Measurements from ENCODE around the gene ARRDC3.
"Not testable (repeated sequence)": the region's sequence is repeated elsewhere in the genome, so short reads cannot be mapped to it uniquely, and the experiment has no call there.

ARRDC3 gene

GRCh38 chr5:91383027-91383955 is at the start of gene ARRDC3:
ARRDC3 (minus strand) TSS chr5:91383317; CDS start chr5:91383092, 225 bp downstream.
- peak; percentile 85 for DNase-seq (ENCODE audit: low read depth)

- DNase-seq (ENCODE audit: low read depth): no peak
Measured at GRCh38 chr5:91430949-91431348, 47.8 kb upstream of the ARRDC3 start.

- no peak for DNase-seq (ENCODE audit: low read depth)
Measured at GRCh38 chr5:91424638-91425436, 41.7 kb upstream of the ARRDC3 start.

- no peak for DNase-seq (ENCODE audit: low read depth)
Measured at GRCh38 chr5:91423871-91424270, 40.8 kb upstream of the ARRDC3 start.

- no peak for DNase-seq (ENCODE audit: low read depth)
Measured at GRCh38 chr5:91420879-91421278, 37.8 kb upstream of the ARRDC3 start.

GRCh38 chr5:91419571-91420537 is 36.7 kb upstream of the ARRDC3 start:
- peak; percentile 43 for DNase-seq (ENCODE audit: low read depth)

- no peak for DNase-seq (ENCODE audit: low read depth)
Measured at GRCh38 chr5:91419136-91419535, 36.0 kb upstream of the ARRDC3 start.

- no peak for DNase-seq (ENCODE audit: low read depth)
Measured at GRCh38 chr5:91418158-91418557, 35.0 kb upstream of the ARRDC3 start.

- DNase-seq (ENCODE audit: low read depth): no peak
Measured at GRCh38 chr5:91417219-91417618, 34.1 kb upstream of the ARRDC3 start.

- no peak for DNase-seq (ENCODE audit: low read depth)
Measured at GRCh38 chr5:91416491-91416890, 33.4 kb upstream of the ARRDC3 start.

- DNase-seq (ENCODE audit: low read depth): no peak
Measured at GRCh38 chr5:91409304-91409703, 26.2 kb upstream of the ARRDC3 start.

- DNase-seq (ENCODE audit: low read depth): no peak
Measured at GRCh38 chr5:91408710-91409109, 25.6 kb upstream of the ARRDC3 start.

- DNase-seq (ENCODE audit: low read depth): no peak
Measured at GRCh38 chr5:91407204-91407603, 24.1 kb upstream of the ARRDC3 start.

- no peak for DNase-seq (ENCODE audit: low read depth)
Measured at GRCh38 chr5:91403438-91403837, 20.3 kb upstream of the ARRDC3 start.

GRCh38 chr5:91401175-91401574 is 18.1 kb upstream of the ARRDC3 start:
- no peak for DNase-seq (ENCODE audit: low read depth)

- DNase-seq (ENCODE audit: low read depth): no peak
Measured at GRCh38 chr5:91397791-91398190, 14.7 kb upstream of the ARRDC3 start.

GRCh38 chr5:91390268-91390667 is 7.2 kb upstream of the ARRDC3 start:
- DNase-seq (ENCODE audit: low read depth): no peak

- not testable (repeated sequence) for DNase-seq (ENCODE audit: low read depth)
Measured at GRCh38 chr5:91389555-91389954, 6.4 kb upstream of the ARRDC3 start.

- DNase-seq (ENCODE audit: low read depth): no peak
Measured at GRCh38 chr5:91388362-91388761, 5.2 kb upstream of the ARRDC3 start.

GRCh38 chr5:91386120-91386519 is 3.0 kb upstream of the ARRDC3 start:
- DNase-seq (ENCODE audit: low read depth): no peak

- not testable (repeated sequence) for DNase-seq (ENCODE audit: low read depth)
Measured at GRCh38 chr5:91385596-91385995, 2.5 kb upstream of the ARRDC3 start.
